Upper lobe of left lung (tissue), 4 donors: ENCODE data around the gene C22orf23.

Source experiments
- POLR2A ChIP-seq, 4 donors: fragments of 450-650 bp; IDR thresholded peaks; one replicate each; pipeline ENCODE4 v1.5.1; 2016 to 2017; ENCODE audit warnings: antibody characterized with exemption in 4 of 4, mild to moderate bottlenecking in 2 of 4
- POLR2AphosphoS5 ChIP-seq, 2 donors: sonication (generic); formaldehyde crosslinking; IDR thresholded peaks; one replicate each; pipeline ENCODE4 v1.5.1; 2017; ENCODE audit warnings: antibody characterized with exemption in 2 of 2

DNA sequence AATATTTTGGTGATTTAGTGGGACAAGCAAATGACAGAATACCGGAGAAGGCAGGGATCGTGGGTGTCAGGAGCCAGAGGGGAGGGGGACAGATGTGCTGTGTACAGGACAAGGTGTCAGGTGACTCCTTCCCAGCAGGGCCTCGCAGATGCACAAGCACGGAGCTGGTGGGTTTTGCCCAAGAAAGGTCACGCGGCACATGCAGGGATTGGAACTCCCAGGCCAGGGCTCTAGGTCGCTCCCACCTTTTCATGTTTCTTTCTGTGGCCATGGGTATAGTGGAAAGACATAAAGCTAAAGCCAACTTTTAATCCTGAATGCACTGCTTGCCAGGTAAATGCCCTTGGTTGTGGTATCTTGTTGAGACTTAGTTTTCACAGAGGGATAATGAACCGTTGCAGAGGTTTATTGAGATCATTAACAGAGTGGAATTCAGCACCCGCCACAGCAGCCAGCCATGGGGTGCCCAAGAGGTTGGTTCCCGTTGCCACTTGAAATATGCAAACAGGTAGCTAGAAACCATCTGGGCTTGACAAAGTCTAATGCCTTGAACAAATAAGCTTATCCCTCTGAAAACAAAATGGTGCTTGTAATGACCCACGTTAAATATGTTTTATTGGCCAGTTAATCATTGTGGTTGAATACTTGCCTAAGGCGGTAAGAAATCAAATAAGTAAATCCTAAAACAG lies 10.1 kb downstream of the C22orf23 start:
- TF ChIP-seq POLR2A (IDR thresholded peaks at IDR 0.05) (no peak), POLR2AphosphoS5 (IDR thresholded peaks at IDR 0.05) (no peak)
